Testis (tissue), 3 donors: ENCODE data around the gene ZNF491. TPM values are rescaled to one million over a fixed set of nuclear protein-coding genes. Genes with fewer than 3 reads are reported as not detected.

Experiments
- DNase-seq: peaks from one replicate; pipeline ENCODE4 v3.0.0-alpha.2; 2019
- H3K27ac ChIP-seq, 2 donors: fragments of 200-600 bp; sonication (generic); one replicate each; pipeline ENCODE4 v1.5.1; 2019
- H3K27me3 ChIP-seq: fragments of 200-600 bp; sonication (generic); one replicate; pipeline ENCODE4 v1.5.1; 2019
- H3K36me3 ChIP-seq: fragments of 200-600 bp; sonication (generic); one replicate; pipeline ENCODE4 v1.5.1; 2017; ENCODE audit warnings: low read depth; ENCODE audit errors: missing control alignments
- H3K4me1 ChIP-seq: fragments of 200-600 bp; sonication (generic); one replicate; pipeline ENCODE4 v1.5.1; 2019
- H3K4me3 ChIP-seq, 2 donors: fragments of 200-600 bp; sonication (generic); one replicate each; pipeline ENCODE4 v1.5.1; 2017 to 2019
- H3K9me3 ChIP-seq: fragments of 200-600 bp; sonication (generic); one replicate; pipeline ENCODE4 v1.5.1; 2017
- CTCF ChIP-seq, 3 experiments: fragments of 450-650 bp in 2 of 3; fragments of 200-600 bp in 1 of 3; sonication (generic) in 1 of 3; IDR thresholded peaks; one replicate each; pipeline ENCODE4 v1.5.1; 2016 to 2019; ENCODE audit warnings: antibody characterized with exemption in 3 of 3, mild to moderate bottlenecking in 2 of 3, moderate library complexity in 1 of 3
- POLR2A ChIP-seq: fragments of 450-650 bp; IDR thresholded peaks from one replicate; pipeline ENCODE4 v1.6.1; 2017; ENCODE audit warnings: antibody characterized with exemption, mild to moderate bottlenecking, moderate library complexity
- WGBS, 2 donors: methylation state at CpG; one replicate each; pipeline ENCODE4 v1.1.5; 2018; 5-methylcytosine and 5-hydroxymethylcytosine counted together
- intact Hi-C: fragments of 100-400 bp; cut with DNase I; formaldehyde crosslinking; loops from one replicate; pipeline ENCODE4 v1.15.1; 2023; ENCODE audit warnings: low total_unique reads
- polyA plus RNA-seq: library from polyadenylated mRNA; stranded (reverse); fragments of 350-450 nt; fragmentation: Illumina TruSeq; extraction: RNeasy Lipid Tissue Mini Kit (QIAGEN cat#74804); gene quantifications from one replicate; pipeline ENCODE4 v1.2.3, GENCODE V29; 2014; ENCODE audit warnings: low read depth, low replicate concordance; ENCODE audit not compliant: insufficient read depth
- total RNA-seq, 2 donors: library from RNA; depleted of rRNA; stranded (reverse); fragments of >200 nt; gene quantifications; one replicate each; pipeline ENCODE4 v1.2.3, GENCODE V29; 2016

Gene ZNF491
- total and polyA plus RNA-seq, 3 donors from 2014 or later, result 0.62 to 2.6 (median 1.2) TPM

GRCh38 chr19:11780431-11781020 is 17.8 kb upstream of the ZNF491 start:
- Histone ChIP-seq H3K4me1 (no peaks in the 10 kb centered on the region), H3K27me3 (no peaks in the 10 kb centered on the region), H3K9me3 (no peaks in the 10 kb centered on the region), H3K27ac (no peak overlapping the region), H3K4me3 (no peak overlapping the region), H3K36me3 (no peaks in the 10 kb centered on the region)
- WGBS, 2 donors, result 94 to 95% methylated on average over 7 of the region's 7 CpGs
- intact Hi-C loops, result no loop called here
- DNase-seq, result no peak
- TF ChIP-seq POLR2A (no peak), CTCF (IDR thresholded peaks at IDR 0.05) (no peak)

- intact Hi-C loops, result no loop called here
- no peaks in the 10 kb centered on the region for H3K36me3 ChIP-seq
These were observed 16.8 kb upstream of the ZNF491 start for GRCh38 chr19:11781295-11782057.

GRCh38 chr19:11783767-11784166 is 14.6 kb upstream of the ZNF491 start:
- Histone ChIP-seq H3K27ac (no peak overlapping the region), H3K4me3 (no peak overlapping the region), H3K36me3 (no peaks in the 10 kb centered on the region), H3K4me1 (no peaks in the 10 kb centered on the region), H3K27me3 (no peaks in the 10 kb centered on the region), H3K9me3 (no peaks in the 10 kb centered on the region)
- TF ChIP-seq CTCF (IDR thresholded peaks at IDR 0.05) (no peak), POLR2A (no peak)
- 94 to 100% methylated on average over 1 of the region's 1 CpG for WGBS, 2 donors
- intact Hi-C loops, result no loop called here
- no peak for DNase-seq

More at GRCh38 chr19:11781295-11782057, 16.8 kb upstream of the ZNF491 start:
- no peaks in the 10 kb centered on the region for H3K9me3 ChIP-seq
- H3K4me3 ChIP-seq, result no peak overlapping the region
- no peak for DNase-seq
- TF ChIP-seq CTCF (IDR thresholded peaks at IDR 0.05) (no peak), POLR2A (no peak)
- H3K27me3 ChIP-seq, result no peaks in the 10 kb centered on the region
- no peaks in the 10 kb centered on the region for H3K4me1 ChIP-seq
- WGBS, 2 donors, result 91 to 99% methylated on average over 5 of the region's 5 CpGs
- H3K27ac ChIP-seq, result no peak overlapping the region

- no peak overlapping the region for H3K4me3 ChIP-seq
- H3K36me3 ChIP-seq, result no peaks in the 10 kb centered on the region
- H3K9me3 ChIP-seq, result no peaks in the 10 kb centered on the region
- 90 to 99% methylated on average over 3 of the region's 3 CpGs for WGBS, 2 donors
- no peaks in the 10 kb centered on the region for H3K27me3 ChIP-seq
- intact Hi-C loops, result no loop called here
- no peak overlapping the region for H3K27ac ChIP-seq
- DNase-seq, result no peak
- H3K4me1 ChIP-seq, result no peaks in the 10 kb centered on the region
- TF ChIP-seq CTCF (IDR thresholded peaks at IDR 0.05), result no peak
- TF ChIP-seq POLR2A, result no peak
These were observed 14.0 kb upstream of the ZNF491 start for GRCh38 chr19:11784356-11784755.
